Stimulated activated CD4-positive, alpha-beta T cell treated with anti-CD3 and anti-CD28 coated beads, Interleukin-4, amount 100 ng/mL, for 1 hour (primary cell): Measurements from ENCODE around the gene HOXD8.

Source experiments
- DNase-seq: peaks from one replicate; pipeline ENCODE4 v3.0.0-alpha.2; 2020

The HOXD8 gene

GRCh38 chr2:176130957-176131847 is 1.7 kb downstream of the HOXD8 start:
- DNase-seq, result no peak

- DNase-seq, result no peak
Measured at GRCh38 chr2:176131848-176132158, 2.3 kb downstream of the HOXD8 start.

- DNase-seq, result no peak
Measured at GRCh38 chr2:176132205-176133171, 3.0 kb downstream of the HOXD8 start.

DNA sequence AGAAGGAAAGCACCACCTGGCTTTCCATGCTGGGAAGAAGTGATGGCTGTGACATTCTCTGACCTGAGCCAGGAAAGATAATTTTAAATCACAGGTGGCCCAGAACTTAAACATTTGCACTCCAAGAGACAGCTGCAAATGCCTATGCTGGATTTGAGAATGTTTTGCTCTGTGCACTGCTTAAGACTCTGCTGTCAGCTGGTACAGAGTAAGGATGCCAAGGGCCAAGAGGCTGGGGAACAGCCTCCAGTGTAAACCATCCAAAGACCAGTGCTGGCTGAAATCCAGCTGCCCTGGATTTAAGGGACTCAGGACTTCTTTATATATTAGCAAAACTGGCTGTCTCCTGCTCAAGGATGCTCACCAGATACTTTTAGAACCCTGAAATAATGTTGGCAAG is 3.9 kb downstream of the HOXD8 start:
- no peak for DNase-seq

DNA sequence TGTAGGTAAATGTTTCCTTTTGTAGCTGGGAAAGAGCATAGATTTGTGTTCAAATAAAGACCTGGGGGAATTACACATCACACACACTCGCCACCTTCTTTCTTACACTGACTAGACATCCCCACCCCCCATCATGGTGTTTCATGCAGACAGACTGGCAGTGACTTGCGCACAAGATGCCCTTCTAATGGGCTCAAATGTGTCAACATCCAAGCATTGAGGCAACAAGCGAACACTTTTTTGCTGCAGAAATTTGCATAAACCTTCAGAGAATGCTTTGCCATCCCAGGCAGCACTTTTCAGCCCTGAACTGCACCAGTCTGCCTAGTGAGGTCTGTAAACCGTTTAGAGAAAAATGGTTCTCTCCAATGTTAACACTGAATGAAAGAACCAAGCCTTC is 4.5 kb downstream of the HOXD8 start:
- DNase-seq, result no peak

DNA sequence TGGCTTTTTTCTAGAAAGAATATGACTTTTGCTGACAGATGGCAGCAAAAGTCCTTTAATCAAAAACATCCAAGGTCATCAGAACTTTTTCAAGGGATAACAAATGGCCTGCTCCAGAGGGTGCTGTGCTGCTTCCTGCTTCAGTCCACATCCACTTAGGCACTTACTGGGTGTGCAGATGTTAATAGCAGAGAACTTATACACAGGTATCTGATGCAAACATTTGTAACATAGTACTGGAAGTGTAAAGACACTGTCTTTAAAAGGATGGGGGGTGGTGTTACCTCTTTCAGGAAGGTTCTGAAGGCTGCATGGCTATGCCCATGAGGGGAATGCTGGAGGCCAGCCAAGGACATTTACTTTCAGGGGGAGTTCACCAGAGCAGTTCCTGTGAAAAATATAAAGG is 5.5 kb downstream of the HOXD8 start:
- no peak for DNase-seq

DNA sequence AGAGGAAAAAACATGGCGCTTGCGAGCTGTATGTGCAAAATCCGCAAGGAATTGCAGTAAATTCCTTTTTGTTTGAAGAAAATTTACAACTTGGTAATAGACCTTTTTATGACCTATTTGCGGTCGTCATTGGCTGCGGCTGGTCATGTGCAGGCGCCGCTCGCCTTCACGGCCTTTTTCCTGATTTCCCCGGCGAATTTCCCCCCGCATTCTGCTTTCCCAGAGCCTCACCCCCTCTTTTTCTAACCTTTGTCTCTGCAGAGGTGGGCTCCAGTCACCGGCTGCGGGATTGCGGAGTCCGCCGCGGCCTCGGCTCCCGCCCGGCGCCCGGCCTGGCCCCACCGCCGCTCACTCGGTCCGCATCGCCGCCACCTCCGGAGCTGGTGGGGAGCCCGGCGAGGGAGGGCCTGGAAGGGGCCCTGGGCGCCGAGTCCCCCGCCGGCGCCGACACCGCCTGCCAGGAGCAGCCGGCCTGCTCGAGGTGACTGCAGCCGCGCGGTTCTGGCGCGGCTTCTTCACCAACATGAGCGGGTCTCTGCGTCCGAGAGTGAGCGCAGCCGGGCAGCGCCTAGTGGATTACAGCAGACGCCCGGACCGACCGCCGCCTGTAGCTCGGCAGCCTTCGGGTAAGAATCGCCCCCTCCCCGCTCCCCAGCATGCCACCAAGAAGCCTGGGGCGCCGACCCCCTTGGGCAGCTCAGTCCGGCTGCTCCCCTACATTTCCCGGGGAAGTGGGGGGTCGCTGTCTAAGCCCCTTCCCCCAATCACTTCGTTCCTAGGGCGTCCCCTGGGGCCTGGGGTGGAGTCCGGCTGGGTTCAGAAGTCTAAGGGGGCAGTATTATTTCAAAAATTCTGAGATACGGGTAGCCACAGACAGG is 7.1 kb downstream of the HOXD8 start:
- no peak for DNase-seq

GRCh38 chr2:176137252-176137580 is 7.7 kb downstream of the HOXD8 start:
- DNase-seq, result no peak

DNA sequence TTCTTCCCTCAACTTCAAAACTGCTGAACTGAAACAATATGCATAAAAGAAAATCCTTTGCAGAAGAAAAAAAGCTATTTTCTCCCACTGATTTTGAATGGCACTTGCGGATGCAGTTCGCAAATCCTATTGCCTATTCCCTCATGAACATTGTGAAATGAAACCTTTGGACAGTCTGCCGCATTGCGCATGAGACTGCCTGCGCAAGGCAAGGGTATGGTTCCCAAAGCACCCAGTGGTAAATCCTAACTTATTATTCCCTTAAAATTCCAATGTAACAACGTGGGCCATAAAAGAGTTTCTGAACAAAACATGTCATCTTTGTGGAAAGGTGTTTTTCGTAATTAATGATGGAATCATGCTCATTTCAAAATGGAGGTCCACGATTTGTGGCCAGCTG is 8.4 kb downstream of the HOXD8 start:
- DNase-seq, result no peak

- no peak for DNase-seq
Measured at GRCh38 chr2:176138526-176138922, 9.0 kb downstream of the HOXD8 start.

GRCh38 chr2:176138923-176139660 is 9.6 kb downstream of the HOXD8 start:
- no peak for DNase-seq

DNA sequence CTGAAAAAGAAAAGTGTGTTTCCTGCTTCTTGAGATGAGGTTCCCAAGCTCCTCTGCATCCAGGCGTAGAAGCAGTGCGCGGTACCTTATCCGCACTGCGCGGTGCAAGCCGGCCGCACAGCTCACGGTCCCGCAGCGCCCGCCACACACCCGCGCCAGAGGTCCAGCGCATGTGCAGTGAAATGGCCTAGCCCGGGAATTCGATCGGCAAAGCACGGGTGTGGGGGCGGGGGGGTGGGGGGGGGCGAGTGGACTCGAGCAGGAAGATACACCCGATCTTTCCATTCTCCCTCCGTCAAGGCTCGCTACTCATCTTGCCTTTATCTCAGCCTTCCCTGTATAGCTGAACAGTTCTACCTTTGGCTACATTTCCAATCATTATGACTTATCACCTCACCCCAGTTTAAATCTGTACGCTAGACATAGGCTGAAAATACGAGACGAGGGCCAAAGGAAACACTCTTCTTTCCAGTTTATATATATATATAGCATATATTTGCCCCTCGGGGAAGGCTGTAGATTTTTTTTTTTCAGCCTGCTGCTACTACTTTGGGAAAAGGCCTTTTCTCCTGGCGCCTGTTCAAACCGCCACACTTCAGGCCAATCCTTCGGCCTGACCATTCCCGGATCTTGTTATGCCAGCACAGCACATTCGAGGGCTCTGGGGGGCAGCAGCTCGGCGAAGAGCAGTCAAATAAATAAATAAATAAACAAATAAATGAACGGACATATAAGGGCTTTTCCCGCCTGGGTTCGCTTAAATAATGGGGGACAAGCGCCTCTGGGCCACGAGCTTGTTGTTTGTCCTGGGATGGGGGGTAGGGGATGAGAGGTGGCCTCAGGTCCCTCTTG is 10.4 kb downstream of the HOXD8 start:
- DNase-seq, result no peak

- DNase-seq, result peak; percentile 66
Measured at GRCh38 chr2:176140513-176141317, 11.2 kb downstream of the HOXD8 start.

DNA sequence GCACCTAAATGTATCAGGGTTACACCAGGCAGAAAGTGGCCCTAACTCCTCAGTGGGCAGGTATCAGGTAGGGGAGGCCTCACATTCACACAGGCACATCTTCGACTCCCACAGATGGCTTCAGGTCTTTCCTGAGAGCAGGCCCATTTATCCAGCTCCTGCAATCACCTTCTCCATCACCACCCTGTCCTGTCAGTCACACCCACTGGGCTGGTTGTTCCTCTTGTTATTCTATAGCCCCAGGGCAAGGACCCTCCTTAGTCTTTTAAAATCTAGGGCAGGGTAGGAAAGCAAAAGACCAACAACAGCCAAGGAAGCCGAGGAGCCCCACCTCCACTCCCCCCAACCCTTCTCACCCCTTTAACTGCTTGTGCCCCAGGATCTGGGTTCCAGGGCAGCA is 12.8 kb downstream of the HOXD8 start:
- DNase-seq, result no peak

GRCh38 chr2:176145085-176145969 is 15.8 kb downstream of the HOXD8 start:
- DNase-seq, result no peak

DNA sequence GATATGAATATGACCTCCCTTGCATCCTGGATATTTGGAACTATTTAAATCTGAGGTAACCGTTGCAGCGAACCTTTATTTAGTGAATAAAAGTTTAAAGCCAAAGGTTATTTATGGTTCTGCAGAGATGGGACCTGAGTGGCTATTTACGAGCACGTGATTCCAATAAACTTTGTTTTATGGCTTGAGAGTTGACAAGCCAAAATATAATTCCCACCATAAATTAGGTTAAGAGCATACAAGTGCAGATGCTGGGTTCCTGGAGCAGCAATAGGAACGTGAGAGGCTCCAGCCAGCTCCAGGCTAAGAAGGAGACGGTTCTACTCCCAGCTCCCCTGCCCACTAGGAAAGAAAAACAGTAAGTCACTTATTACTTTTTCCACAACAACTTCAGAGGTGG is 16.6 kb downstream of the HOXD8 start:
- DNase-seq, result no peak

GRCh38 chr2:176146645-176147044 is 17.1 kb downstream of the HOXD8 start:
- DNase-seq, result no peak

DNA sequence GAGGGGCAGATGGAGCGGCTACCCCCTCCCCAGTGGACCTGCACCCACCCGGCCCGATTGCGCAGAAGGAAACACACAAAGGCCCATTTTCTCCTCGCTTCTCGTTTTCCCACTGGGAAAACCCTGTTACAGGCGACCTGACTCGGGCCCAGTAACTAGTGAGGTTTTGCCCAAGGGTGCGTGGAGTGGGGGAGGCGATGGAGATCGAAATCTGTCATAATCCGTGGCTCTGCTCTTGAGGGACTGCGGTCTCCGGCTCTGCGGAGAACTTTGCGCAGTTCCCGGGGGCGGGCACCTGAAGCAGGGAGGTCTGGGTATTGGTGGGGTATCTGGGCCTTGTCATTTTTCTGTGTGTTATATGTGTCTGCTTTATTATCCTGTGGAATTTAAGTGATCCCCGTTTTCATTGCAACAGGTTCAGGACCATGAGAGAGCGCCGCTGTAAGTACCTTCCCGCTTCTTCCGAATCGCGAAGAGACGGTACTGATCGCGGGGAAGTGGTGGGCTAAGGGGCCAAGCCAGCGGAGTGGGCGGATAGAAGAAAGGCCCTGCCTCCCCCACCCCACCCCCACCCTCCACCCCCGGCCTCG is 17.8 kb downstream of the HOXD8 start:
- DNase-seq, result no peak
